GM18526 (cell line): ENCODE data around the gene GALNT14.

ENCODE experiments used
- POLR2A ChIP-seq: IDR thresholded peaks from 3 replicates; pipeline ENCODE4 v1.6.1; 2011; ENCODE audit not compliant: insufficient read length; ENCODE audit errors: extremely low read depth

GALNT14 gene

GRCh38 chr2:30966786-30967185, 171.5 kb downstream of the GALNT14 start:
- TF ChIP-seq POLR2A, result no peak

- no peak for TF ChIP-seq POLR2A
These were observed 173.2 kb downstream of the GALNT14 start for GRCh38 chr2:30965022-30965531.

- TF ChIP-seq POLR2A, result no peak
These were observed 173.8 kb downstream of the GALNT14 start for GRCh38 chr2:30964334-30965005.

- no peak for TF ChIP-seq POLR2A
These were observed 175.1 kb downstream of the GALNT14 start for GRCh38 chr2:30963184-30963583.

GRCh38 chr2:30960213-30960612, 178.0 kb downstream of the GALNT14 start:
- no peak for TF ChIP-seq POLR2A

- TF ChIP-seq POLR2A, result no peak
These were observed 178.6 kb downstream of the GALNT14 start for GRCh38 chr2:30959653-30960052.

GRCh38 chr2:30958918-30959265, 179.3 kb downstream of the GALNT14 start:
- TF ChIP-seq POLR2A, result no peak

- TF ChIP-seq POLR2A, result no peak
These were observed 179.9 kb downstream of the GALNT14 start for GRCh38 chr2:30958193-30958917.

- no peak for TF ChIP-seq POLR2A
These were observed 180.6 kb downstream of the GALNT14 start for GRCh38 chr2:30957591-30957990.

GRCh38 chr2:30956995-30957394, 181.2 kb downstream of the GALNT14 start:
- no peak for TF ChIP-seq POLR2A

GRCh38 chr2:30955516-30956132, 182.6 kb downstream of the GALNT14 start:
- no peak for TF ChIP-seq POLR2A

- no peak for TF ChIP-seq POLR2A
These were observed 187.9 kb downstream of the GALNT14 start for GRCh38 chr2:30950339-30950738.

- TF ChIP-seq POLR2A, result no peak
These were observed 188.8 kb downstream of the GALNT14 start for GRCh38 chr2:30949435-30949834.

GRCh38 chr2:30948857-30949256, 189.4 kb downstream of the GALNT14 start:
- no peak for TF ChIP-seq POLR2A

- TF ChIP-seq POLR2A, result no peak
These were observed 190.1 kb downstream of the GALNT14 start for GRCh38 chr2:30948130-30948529.

- TF ChIP-seq POLR2A, result no peak
These were observed 190.6 kb downstream of the GALNT14 start for GRCh38 chr2:30947686-30948085.

GRCh38 chr2:30942419-30942818, 195.8 kb downstream of the GALNT14 start:
- TF ChIP-seq POLR2A, result no peak

- no peak for TF ChIP-seq POLR2A
These were observed 197.4 kb downstream of the GALNT14 start for GRCh38 chr2:30940839-30941238.
